Testis (tissue), 2 donors: ENCODE measurements around the gene P2RX5.

ENCODE experiments used
- POLR2A ChIP-seq: fragments of 450-650 bp; IDR thresholded peaks from one replicate; pipeline ENCODE4 v1.6.1; 2017; ENCODE audit warnings: antibody characterized with exemption, mild to moderate bottlenecking, moderate library complexity
- TF ChIP-seq, protein P1 (sequence below), 3 experiments: fragments of 450-650 bp in 2 of 3; fragments of 200-600 bp in 1 of 3; sonication (generic) in 1 of 3; IDR thresholded peaks; one replicate each; pipeline ENCODE4 v1.5.1; 2016 to 2019; ENCODE audit warnings: antibody characterized with exemption in 3 of 3, mild to moderate bottlenecking in 2 of 3, moderate library complexity in 1 of 3

DNA sequence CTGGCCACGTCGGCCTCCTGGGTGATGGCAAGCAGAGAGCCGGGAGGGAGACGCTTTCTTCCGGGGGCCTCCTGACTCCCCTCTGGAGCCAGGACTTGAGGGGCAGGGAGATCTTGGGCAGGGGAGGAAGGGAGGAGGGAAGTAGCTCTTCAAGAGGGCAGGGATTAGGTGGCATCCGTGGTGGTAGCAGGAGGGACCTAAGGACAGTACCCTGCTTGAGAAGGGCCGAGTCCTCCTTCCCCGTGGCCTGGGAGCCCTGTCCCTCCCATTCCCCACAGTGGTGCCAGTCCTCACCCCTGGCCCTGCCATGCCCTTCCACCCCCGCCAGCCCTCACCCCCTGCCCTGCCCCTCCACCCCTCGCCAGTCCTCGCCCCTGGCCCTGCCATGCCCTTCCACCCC, 40.2 kb downstream of the P2RX5 start:
- TF ChIP-seq, protein P1, sequence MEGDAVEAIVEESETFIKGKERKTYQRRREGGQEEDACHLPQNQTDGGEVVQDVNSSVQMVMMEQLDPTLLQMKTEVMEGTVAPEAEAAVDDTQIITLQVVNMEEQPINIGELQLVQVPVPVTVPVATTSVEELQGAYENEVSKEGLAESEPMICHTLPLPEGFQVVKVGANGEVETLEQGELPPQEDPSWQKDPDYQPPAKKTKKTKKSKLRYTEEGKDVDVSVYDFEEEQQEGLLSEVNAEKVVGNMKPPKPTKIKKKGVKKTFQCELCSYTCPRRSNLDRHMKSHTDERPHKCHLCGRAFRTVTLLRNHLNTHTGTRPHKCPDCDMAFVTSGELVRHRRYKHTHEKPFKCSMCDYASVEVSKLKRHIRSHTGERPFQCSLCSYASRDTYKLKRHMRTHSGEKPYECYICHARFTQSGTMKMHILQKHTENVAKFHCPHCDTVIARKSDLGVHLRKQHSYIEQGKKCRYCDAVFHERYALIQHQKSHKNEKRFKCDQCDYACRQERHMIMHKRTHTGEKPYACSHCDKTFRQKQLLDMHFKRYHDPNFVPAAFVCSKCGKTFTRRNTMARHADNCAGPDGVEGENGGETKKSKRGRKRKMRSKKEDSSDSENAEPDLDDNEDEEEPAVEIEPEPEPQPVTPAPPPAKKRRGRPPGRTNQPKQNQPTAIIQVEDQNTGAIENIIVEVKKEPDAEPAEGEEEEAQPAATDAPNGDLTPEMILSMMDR (IDR thresholded peaks at IDR 0.05), result no peak
- no peak for TF ChIP-seq POLR2A
